ENCODE measurements around the gene SLC25A1. TPM values are rescaled to one million over a fixed set of nuclear protein-coding genes. Genes with fewer than 3 reads are reported as not detected.

The SLC25A1 gene
- total and polyA plus RNA-seq, 2 experiments from 2014 or later: 141 to 242 TPM

DNA sequence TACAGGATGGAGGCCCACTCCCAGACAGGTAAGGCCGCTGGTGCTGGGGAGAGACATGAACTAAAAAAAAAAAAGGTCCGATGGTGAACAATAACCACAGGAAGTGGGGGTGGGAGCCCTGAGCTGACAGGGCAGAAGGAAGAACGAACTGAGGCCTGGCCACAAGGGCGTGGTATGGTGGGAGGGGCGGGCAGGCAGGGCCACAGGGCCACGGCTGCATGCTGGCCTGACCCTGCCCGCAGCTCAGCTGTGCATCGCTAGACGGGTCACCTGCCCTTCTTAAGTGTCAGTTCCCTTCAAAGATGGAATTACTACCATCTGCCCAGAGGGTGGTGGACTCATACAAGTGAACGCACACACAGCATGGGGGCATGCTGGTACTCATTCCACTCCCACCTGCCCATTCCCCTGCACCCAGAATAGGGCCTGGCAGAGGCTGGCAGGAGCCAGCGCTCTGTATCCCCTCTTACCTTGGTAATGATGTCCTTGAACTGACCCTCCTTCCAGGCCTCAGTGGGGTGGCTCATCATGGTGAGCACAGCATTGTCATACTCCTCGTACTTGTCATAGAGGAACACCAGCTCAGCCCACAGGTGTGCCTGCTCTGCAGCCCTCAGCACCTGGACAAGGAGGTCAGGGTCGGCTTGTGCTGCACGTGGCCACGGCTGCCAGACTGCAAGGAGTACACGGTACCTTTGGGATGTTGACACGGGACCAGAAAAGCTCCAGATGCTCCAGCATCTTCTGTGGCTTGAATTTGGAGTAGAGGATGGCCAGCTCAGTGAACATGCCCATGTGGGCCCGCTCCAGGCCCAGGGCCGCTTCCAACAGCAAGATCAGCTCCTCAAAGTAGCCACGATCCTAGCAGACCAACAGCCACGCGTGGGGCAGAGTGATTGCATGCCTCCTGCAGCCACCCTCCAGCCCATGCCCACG lies 17.5 kb upstream of the SLC25A1 start:
- no peaks in the 10 kb centered on the region for H3K27me3 ChIP-seq (ENCODE audit: insufficient read depth)
- H3K4me3 ChIP-seq: no peak overlapping the region
- no peaks in the 10 kb centered on the region for H3K4me1 ChIP-seq (ENCODE audit: insufficient read depth)
- H3F3A ChIP-seq (replicated peaks; ENCODE audit: low read depth): no peaks in the 10 kb centered on the region
- DNase-seq (ENCODE audit: low spot score) (no peak), ATAC-seq (no peak)
- no peak overlapping the region for H2AFZ ChIP-seq
- H3K27me3 Mint-ChIP-seq (ENCODE audit: insufficient read depth, low read depth, poor library complexity): peaks cover 8% of the 10 kb centered on the region
- no peaks in the 10 kb centered on the region for H3K79me2 ChIP-seq (replicated peaks; ENCODE audit: insufficient read depth)
- peaks cover 41% of the 10 kb centered on the region for H3K36me3 Mint-ChIP-seq (ENCODE audit: low read depth)
- H4K20me1 ChIP-seq (replicated peaks; ENCODE audit: insufficient read depth): no peaks in the 10 kb centered on the region
- H3K4me1 Mint-ChIP-seq: peaks cover 7% of the 10 kb centered on the region
- H3K36me3 ChIP-seq (ENCODE audit: insufficient read depth): 0 out of 2 replicates have a peak, but pooled peaks cover 7% of the 10 kb centered on the region
- H3K9me2 ChIP-seq (ENCODE audit: insufficient read depth): no peaks in the 10 kb centered on the region
- H3K27ac Mint-ChIP-seq: no peak overlapping the region
- H3K27ac ChIP-seq (ENCODE audit: low read depth): no peak overlapping the region
- H3K4me3 Mint-ChIP-seq: no peak overlapping the region
- no peak overlapping the region for H3K4me2 ChIP-seq
- TF ChIP-seq EZH2 (IDR thresholded peaks at IDR 0.05; ENCODE audit: low read depth, unreplicated experiment): no peak
- TF ChIP-seq ZNF114 (CRISPR knock-in tag; IDR thresholded peaks at IDR 0.05): no peak
- TF ChIP-seq, protein P1, sequence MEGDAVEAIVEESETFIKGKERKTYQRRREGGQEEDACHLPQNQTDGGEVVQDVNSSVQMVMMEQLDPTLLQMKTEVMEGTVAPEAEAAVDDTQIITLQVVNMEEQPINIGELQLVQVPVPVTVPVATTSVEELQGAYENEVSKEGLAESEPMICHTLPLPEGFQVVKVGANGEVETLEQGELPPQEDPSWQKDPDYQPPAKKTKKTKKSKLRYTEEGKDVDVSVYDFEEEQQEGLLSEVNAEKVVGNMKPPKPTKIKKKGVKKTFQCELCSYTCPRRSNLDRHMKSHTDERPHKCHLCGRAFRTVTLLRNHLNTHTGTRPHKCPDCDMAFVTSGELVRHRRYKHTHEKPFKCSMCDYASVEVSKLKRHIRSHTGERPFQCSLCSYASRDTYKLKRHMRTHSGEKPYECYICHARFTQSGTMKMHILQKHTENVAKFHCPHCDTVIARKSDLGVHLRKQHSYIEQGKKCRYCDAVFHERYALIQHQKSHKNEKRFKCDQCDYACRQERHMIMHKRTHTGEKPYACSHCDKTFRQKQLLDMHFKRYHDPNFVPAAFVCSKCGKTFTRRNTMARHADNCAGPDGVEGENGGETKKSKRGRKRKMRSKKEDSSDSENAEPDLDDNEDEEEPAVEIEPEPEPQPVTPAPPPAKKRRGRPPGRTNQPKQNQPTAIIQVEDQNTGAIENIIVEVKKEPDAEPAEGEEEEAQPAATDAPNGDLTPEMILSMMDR (conservative IDR thresholded peaks at IDR 0.05; ENCODE audit: low read depth in 2 of 2): no peak
- TF ChIP-seq POLR2AphosphoS5 (IDR thresholded peaks at IDR 0.05; ENCODE audit: low read depth): no peak
- TF ChIP-seq, protein P2, sequence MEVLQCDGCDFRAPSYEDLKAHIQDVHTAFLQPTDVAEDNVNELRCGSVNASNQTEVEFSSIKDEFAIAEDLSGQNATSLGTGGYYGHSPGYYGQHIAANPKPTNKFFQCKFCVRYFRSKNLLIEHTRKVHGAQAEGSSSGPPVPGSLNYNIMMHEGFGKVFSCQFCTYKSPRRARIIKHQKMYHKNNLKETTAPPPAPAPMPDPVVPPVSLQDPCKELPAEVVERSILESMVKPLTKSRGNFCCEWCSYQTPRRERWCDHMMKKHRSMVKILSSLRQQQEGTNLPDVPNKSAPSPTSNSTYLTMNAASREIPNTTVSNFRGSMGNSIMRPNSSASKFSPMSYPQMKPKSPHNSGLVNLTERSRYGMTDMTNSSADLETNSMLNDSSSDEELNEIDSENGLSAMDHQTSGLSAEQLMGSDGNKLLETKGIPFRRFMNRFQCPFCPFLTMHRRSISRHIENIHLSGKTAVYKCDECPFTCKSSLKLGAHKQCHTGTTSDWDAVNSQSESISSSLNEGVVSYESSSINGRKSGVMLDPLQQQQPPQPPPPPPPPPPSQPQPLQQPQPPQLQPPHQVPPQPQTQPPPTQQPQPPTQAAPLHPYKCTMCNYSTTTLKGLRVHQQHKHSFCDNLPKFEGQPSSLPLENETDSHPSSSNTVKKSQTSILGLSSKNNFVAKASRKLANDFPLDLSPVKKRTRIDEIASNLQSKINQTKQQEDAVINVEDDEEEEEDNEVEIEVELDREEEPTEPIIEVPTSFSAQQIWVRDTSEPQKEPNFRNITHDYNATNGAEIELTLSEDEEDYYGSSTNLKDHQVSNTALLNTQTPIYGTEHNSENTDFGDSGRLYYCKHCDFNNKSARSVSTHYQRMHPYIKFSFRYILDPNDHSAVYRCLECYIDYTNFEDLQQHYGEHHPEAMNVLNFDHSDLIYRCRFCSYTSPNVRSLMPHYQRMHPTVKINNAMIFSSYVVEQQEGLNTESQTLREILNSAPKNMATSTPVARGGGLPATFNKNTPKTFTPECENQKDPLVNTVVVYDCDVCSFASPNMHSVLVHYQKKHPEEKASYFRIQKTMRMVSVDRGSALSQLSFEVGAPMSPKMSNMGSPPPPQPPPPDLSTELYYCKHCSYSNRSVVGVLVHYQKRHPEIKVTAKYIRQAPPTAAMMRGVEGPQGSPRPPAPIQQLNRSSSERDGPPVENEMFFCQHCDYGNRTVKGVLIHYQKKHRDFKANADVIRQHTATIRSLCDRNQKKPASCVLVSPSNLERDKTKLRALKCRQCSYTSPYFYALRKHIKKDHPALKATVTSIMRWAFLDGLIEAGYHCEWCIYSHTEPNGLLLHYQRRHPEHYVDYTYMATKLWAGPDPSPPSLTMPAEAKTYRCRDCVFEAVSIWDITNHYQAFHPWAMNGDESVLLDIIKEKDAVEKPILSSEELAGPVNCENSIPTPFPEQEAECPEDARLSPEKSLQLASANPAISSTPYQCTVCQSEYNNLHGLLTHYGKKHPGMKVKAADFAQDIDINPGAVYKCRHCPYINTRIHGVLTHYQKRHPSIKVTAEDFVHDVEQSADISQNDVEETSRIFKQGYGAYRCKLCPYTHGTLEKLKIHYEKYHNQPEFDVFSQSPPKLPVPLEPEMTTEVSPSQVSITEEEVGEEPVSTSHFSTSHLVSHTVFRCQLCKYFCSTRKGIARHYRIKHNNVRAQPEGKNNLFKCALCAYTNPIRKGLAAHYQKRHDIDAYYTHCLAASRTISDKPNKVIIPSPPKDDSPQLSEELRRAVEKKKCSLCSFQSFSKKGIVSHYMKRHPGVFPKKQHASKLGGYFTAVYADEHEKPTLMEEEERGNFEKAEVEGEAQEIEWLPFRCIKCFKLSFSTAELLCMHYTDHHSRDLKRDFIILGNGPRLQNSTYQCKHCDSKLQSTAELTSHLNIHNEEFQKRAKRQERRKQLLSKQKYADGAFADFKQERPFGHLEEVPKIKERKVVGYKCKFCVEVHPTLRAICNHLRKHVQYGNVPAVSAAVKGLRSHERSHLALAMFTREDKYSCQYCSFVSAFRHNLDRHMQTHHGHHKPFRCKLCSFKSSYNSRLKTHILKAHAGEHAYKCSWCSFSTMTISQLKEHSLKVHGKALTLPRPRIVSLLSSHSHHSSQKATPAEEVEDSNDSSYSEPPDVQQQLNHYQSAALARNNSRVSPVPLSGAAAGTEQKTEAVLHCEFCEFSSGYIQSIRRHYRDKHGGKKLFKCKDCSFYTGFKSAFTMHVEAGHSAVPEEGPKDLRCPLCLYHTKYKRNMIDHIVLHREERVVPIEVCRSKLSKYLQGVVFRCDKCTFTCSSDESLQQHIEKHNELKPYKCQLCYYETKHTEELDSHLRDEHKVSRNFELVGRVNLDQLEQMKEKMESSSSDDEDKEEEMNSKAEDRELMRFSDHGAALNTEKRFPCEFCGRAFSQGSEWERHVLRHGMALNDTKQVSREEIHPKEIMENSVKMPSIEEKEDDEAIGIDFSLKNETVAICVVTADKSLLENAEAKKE (CRISPR knock-in tag; IDR thresholded peaks at IDR 0.05): no peak
- TF ChIP-seq EZH2phosphoT487 (IDR thresholded peaks at IDR 0.05; ENCODE audit: unreplicated experiment): no peak
- no peak for TF ChIP-seq CREB1 (CRISPR knock-in tag; IDR thresholded peaks at IDR 0.05; ENCODE audit: low read depth)
- no peak for TF ChIP-seq JUNB (IDR thresholded peaks at IDR 0.05; ENCODE audit: unreplicated experiment)
- no peak for TF ChIP-seq NANOG (IDR thresholded peaks at IDR 0.05; ENCODE audit: borderline replicate concordance)
- TF ChIP-seq, protein P3, sequence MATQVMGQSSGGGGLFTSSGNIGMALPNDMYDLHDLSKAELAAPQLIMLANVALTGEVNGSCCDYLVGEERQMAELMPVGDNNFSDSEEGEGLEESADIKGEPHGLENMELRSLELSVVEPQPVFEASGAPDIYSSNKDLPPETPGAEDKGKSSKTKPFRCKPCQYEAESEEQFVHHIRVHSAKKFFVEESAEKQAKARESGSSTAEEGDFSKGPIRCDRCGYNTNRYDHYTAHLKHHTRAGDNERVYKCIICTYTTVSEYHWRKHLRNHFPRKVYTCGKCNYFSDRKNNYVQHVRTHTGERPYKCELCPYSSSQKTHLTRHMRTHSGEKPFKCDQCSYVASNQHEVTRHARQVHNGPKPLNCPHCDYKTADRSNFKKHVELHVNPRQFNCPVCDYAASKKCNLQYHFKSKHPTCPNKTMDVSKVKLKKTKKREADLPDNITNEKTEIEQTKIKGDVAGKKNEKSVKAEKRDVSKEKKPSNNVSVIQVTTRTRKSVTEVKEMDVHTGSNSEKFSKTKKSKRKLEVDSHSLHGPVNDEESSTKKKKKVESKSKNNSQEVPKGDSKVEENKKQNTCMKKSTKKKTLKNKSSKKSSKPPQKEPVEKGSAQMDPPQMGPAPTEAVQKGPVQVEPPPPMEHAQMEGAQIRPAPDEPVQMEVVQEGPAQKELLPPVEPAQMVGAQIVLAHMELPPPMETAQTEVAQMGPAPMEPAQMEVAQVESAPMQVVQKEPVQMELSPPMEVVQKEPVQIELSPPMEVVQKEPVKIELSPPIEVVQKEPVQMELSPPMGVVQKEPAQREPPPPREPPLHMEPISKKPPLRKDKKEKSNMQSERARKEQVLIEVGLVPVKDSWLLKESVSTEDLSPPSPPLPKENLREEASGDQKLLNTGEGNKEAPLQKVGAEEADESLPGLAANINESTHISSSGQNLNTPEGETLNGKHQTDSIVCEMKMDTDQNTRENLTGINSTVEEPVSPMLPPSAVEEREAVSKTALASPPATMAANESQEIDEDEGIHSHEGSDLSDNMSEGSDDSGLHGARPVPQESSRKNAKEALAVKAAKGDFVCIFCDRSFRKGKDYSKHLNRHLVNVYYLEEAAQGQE (IDR thresholded peaks at IDR 0.05; ENCODE audit: unreplicated experiment): no peak
- TF ChIP-seq, protein P4, sequence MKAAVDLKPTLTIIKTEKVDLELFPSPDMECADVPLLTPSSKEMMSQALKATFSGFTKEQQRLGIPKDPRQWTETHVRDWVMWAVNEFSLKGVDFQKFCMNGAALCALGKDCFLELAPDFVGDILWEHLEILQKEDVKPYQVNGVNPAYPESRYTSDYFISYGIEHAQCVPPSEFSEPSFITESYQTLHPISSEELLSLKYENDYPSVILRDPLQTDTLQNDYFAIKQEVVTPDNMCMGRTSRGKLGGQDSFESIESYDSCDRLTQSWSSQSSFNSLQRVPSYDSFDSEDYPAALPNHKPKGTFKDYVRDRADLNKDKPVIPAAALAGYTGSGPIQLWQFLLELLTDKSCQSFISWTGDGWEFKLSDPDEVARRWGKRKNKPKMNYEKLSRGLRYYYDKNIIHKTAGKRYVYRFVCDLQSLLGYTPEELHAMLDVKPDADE (IDR thresholded peaks at IDR 0.05): no peak
- TF ChIP-seq STAT1 (IDR thresholded peaks at IDR 0.05; ENCODE audit: unreplicated experiment): no peak
- TF ChIP-seq ZNF331 (CRISPR knock-in tag; IDR thresholded peaks at IDR 0.05; ENCODE audit: low read depth): no peak
- H3K9me3 Mint-ChIP-seq: no peaks in the 10 kb centered on the region; the same call in 2 of the 3 replicates

Data from GM23338 (cell line).